ENCODE measurements around the gene FAM200B. TPM values are rescaled to one million over a fixed set of nuclear protein-coding genes. Genes with fewer than 3 reads are reported as not detected.

FAM200B gene
- total RNA-seq, 3 donors from 2014 or later, result 35.3 to 46.1 (median 38.9) TPM

- no peak for ATAC-seq
- intact Hi-C loops (cut with DNase I, micrococcal nuclease), result no loop called here
- DNase-seq, result no peak
- Histone ChIP-seq H3K4me1 (ENCODE audit: low read depth) (no peaks in the 10 kb centered on the region), H3K4me3 (no peak overlapping the region), H3K9me3 (peaks cover 3% of the 10 kb centered on the region), H3K36me3 (ENCODE audit: low read depth) (no peaks in the 10 kb centered on the region)
- no peak for TF ChIP-seq CTCF (IDR thresholded peaks at IDR 0.05)
These were observed 55.0 kb downstream of the FAM200B start for GRCh38 chr4:15736514-15737050.

DNA sequence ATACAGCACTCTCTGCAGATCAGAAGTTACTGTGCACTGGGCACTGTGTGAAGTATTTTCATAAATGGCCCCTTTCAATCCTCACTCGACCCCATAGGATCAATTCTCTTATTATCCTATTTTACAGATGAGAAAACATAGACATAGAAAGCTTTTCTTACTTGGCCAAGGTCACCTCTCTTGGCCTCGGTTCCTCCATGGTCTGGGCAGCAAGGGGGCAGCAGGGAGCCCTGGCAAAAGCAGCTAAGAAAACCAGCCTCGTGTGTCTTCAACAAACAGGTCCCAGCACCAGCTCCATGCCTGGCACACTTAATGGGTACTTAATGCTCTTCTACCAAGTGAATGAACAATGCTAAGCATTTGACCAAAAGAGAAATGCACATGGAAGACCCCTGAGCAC, 55.6 kb downstream of the FAM200B start:
- DNase-seq, result no peak
- no peak overlapping the region for H3K4me3 ChIP-seq
- H3K36me3 ChIP-seq (ENCODE audit: low read depth), result no peaks in the 10 kb centered on the region
- no peak for TF ChIP-seq CTCF (IDR thresholded peaks at IDR 0.05)
- H3K9me3 ChIP-seq, result peaks cover 6% of the 10 kb centered on the region
- intact Hi-C loops (cut with DNase I, micrococcal nuclease), result no loop called here
- no peaks in the 10 kb centered on the region for H3K4me1 ChIP-seq (ENCODE audit: low read depth)
- ATAC-seq, result no peak

- no peak for ATAC-seq
- intact Hi-C loops (cut with DNase I, micrococcal nuclease), result no loop called here
- TF ChIP-seq CTCF (IDR thresholded peaks at IDR 0.05), result no peak
These were observed 57.2 kb downstream of the FAM200B start for GRCh38 chr4:15738877-15739276.

More at GRCh38 chr4:15738877-15739276, 57.2 kb downstream of the FAM200B start:
- Histone ChIP-seq H3K9me3 (peaks cover 6% of the 10 kb centered on the region), H3K36me3 (ENCODE audit: low read depth) (no peaks in the 10 kb centered on the region), H3K4me1 (ENCODE audit: low read depth) (no peaks in the 10 kb centered on the region), H3K4me3 (no peak overlapping the region)
- DNase-seq, result no peak

Other genes starting within 250 kb of the FAM200B start
- 10 to 100 TPM in 1 of 3 donors, 1 to 10 TPM in 2; 6.3 to 39.1 (median 7.6) TPM for gene CC2D2A, start 211.9 kb upstream of the FAM200B start, total RNA-seq
- gene FBXL5, start 26.5 kb upstream of the FAM200B start, total RNA-seq, result 100 to 1,000 TPM in 1 of 3 donors, 10 to 100 TPM in 2; 44.8 to 104 (median 60.4) TPM
- gene BST1, start 21.2 kb downstream of the FAM200B start, total RNA-seq, result 10 to 100 TPM in 1 of 3 donors, 1 to 10 TPM in 2; 4.7 to 14.6 (median 6.9) TPM
- gene CD38, start 96.5 kb downstream of the FAM200B start, total RNA-seq, result 1 to 10 TPM; 1.8 to 6.2 (median 3.8) TPM